Smooth muscle cell (in vitro differentiated cells): ENCODE results near the gene TFF1. TPM values are rescaled to one million over a fixed set of nuclear protein-coding genes. Genes with fewer than 3 reads are reported as not detected.

ENCODE experiments used
- DNase-seq: peaks from one replicate; lab custom pipeline; 2025; ENCODE audit not compliant: unreplicated experiment; lab: John Stamatoyannopoulos, UW
- H2AFZ ChIP-seq: fragments of 200-600 bp; sonication (generic); 2 replicates; pipeline ENCODE4 v1.6.0; 2016; ENCODE audit warnings: antibody characterized with exemption, low read depth, mild to moderate bottlenecking
- H3F3A ChIP-seq: fragments of 200-600 bp; sonication (generic); 2 replicates; pipeline ENCODE4 v1.6.0; 2017; ENCODE audit warnings: antibody characterized with exemption, low read depth
- H3K27ac ChIP-seq: fragments of 200-600 bp; sonication (generic); 2 replicates; pipeline ENCODE4 v1.5.1; 2016; ENCODE audit warnings: low read depth, mild to moderate bottlenecking
- H3K27me3 ChIP-seq: fragments of 200-600 bp; sonication (generic); 2 replicates; pipeline ENCODE4 v1.6.1; 2016; ENCODE audit warnings: low read depth, mild to moderate bottlenecking
- H3K36me3 ChIP-seq: fragments of 200-600 bp; sonication (generic); 2 replicates; pipeline ENCODE4 v1.5.1; 2016; ENCODE audit warnings: low read depth
- H3K4me1 ChIP-seq: fragments of 200-600 bp; sonication (generic); 2 replicates; pipeline ENCODE4 v1.5.1; 2016; ENCODE audit warnings: low read depth
- H3K4me2 ChIP-seq: fragments of 200-600 bp; sonication (generic); 2 replicates; pipeline ENCODE4 v1.6.0; 2016; ENCODE audit warnings: mild to moderate bottlenecking
- H3K4me3 ChIP-seq: fragments of 200-600 bp; sonication (generic); 2 replicates; pipeline ENCODE4 v1.5.1; 2016; ENCODE audit warnings: mild to moderate bottlenecking
- H3K79me2 ChIP-seq: fragments of 200-600 bp; sonication (generic); 2 replicates; pipeline ENCODE4 v1.6.0; 2016; ENCODE audit warnings: low read depth, mild to moderate bottlenecking
- H3K9ac ChIP-seq: fragments of 200-600 bp; sonication (generic); 2 replicates; pipeline ENCODE4 v1.6.0; 2016; ENCODE audit warnings: low read depth
- H3K9me3 ChIP-seq: fragments of 200-600 bp; sonication (generic); replicated peaks from 2 replicates; pipeline ENCODE4 v1.5.1; 2016; ENCODE audit warnings: low read depth
- H4K20me1 ChIP-seq: fragments of 200-600 bp; sonication (generic); 2 replicates; pipeline ENCODE4 v1.6.0; 2016; ENCODE audit warnings: low read depth
- CTCF ChIP-seq: fragments of 200-600 bp; sonication (generic); IDR thresholded peaks from 2 replicates; pipeline ENCODE4 v1.5.1; 2017; ENCODE audit warnings: borderline replicate concordance, mild to moderate bottlenecking, antibody characterized with exemption; ENCODE audit not compliant: insufficient read depth, poor library complexity, severe bottlenecking
- WGBS: methylation state at CpG from one replicate; pipeline ENCODE4 v1.1.7; 2016; ENCODE audit warnings: low lambda C conversion rate; 5-methylcytosine and 5-hydroxymethylcytosine counted together
- polyA plus RNA-seq: library from polyadenylated mRNA; unstranded; fragments of >200 nt; fragmentation: Nextera tagmentation; extraction: Ambion mirVana; gene quantifications from 2 replicates; pipeline ENCODE4 v1.2.1, GENCODE V29; 2016
- total RNA-seq: library from RNA; depleted of rRNA; stranded (reverse); fragments of >200 nt; gene quantifications from 2 replicates; pipeline ENCODE4 v1.2.3, GENCODE V29; 2014

Gene TFF1
- total and polyA plus RNA-seq, 2 experiments from 2014 or later: 7.9 to 8.6 TPM

GRCh38 chr21:42392731-42393442, 26.6 kb upstream of the TFF1 start:
- no peak for DNase-seq
- no peaks in the 10 kb centered on the region for H3K4me1 ChIP-seq
- H4K20me1 ChIP-seq: no peaks in the 10 kb centered on the region
- no peaks in the 10 kb centered on the region for H3K79me2 ChIP-seq
- no peak overlapping the region for H3K4me3 ChIP-seq
- no peak for TF ChIP-seq CTCF
- H3K9me3 ChIP-seq: no peaks in the 10 kb centered on the region
- no peak overlapping the region for H2AFZ ChIP-seq
- H3K27ac ChIP-seq: no peak overlapping the region
- no peak overlapping the region for H3K4me2 ChIP-seq
- no peak overlapping the region for H3K9ac ChIP-seq
- no peaks in the 10 kb centered on the region for H3K27me3 ChIP-seq
- no peaks in the 10 kb centered on the region for H3K36me3 ChIP-seq
- no peaks in the 10 kb centered on the region for H3F3A ChIP-seq
- 91% methylated on average over 17 of the region's 17 CpGs for WGBS

- Histone ChIP-seq H3F3A (no peaks in the 10 kb centered on the region), H2AFZ (no peak overlapping the region), H3K9ac (no peak overlapping the region), H3K4me1 (no peaks in the 10 kb centered on the region), H3K9me3 (no peaks in the 10 kb centered on the region), H3K4me2 (no peak overlapping the region), H3K4me3 (no peak overlapping the region), H3K79me2 (no peaks in the 10 kb centered on the region), H3K36me3 (no peaks in the 10 kb centered on the region), H4K20me1 (no peaks in the 10 kb centered on the region), H3K27me3 (no peaks in the 10 kb centered on the region), H3K27ac (no peak overlapping the region)
- no peak for DNase-seq
- 81% methylated on average over 5 of the region's 5 CpGs for WGBS
- no peak for TF ChIP-seq CTCF
These were observed 25.0 kb upstream of the TFF1 start for GRCh38 chr21:42391297-42391696.

- Histone ChIP-seq H3K9me3 (no peaks in the 10 kb centered on the region), H3K4me3 (no peak overlapping the region), H4K20me1 (no peaks in the 10 kb centered on the region), H3K4me1 (no peaks in the 10 kb centered on the region), H3F3A (no peaks in the 10 kb centered on the region), H3K79me2 (no peaks in the 10 kb centered on the region), H3K9ac (no peak overlapping the region), H3K27me3 (no peaks in the 10 kb centered on the region), H3K4me2 (no peak overlapping the region), H2AFZ (no peak overlapping the region), H3K36me3 (no peaks in the 10 kb centered on the region), H3K27ac (no peak overlapping the region)
- 84% methylated on average over 2 of the region's 2 CpGs for WGBS
- TF ChIP-seq CTCF: no peak
- no peak for DNase-seq
These were observed 24.4 kb upstream of the TFF1 start for GRCh38 chr21:42390696-42391095.

GRCh38 chr21:42390193-42390592, 23.9 kb upstream of the TFF1 start:
- Histone ChIP-seq H4K20me1 (no peaks in the 10 kb centered on the region), H2AFZ (no peak overlapping the region)

More at GRCh38 chr21:42390193-42390592, 23.9 kb upstream of the TFF1 start:
- Histone ChIP-seq H3K79me2 (no peaks in the 10 kb centered on the region), H3K27me3 (no peaks in the 10 kb centered on the region), H3K4me3 (no peak overlapping the region), H3K9ac (no peak overlapping the region), H3K4me1 (no peaks in the 10 kb centered on the region), H3K36me3 (no peaks in the 10 kb centered on the region), H3F3A (no peaks in the 10 kb centered on the region), H3K4me2 (no peak overlapping the region), H3K27ac (no peak overlapping the region), H3K9me3 (no peaks in the 10 kb centered on the region)
- DNase-seq: no peak
- 65% methylated on average over 5 of the region's 5 CpGs for WGBS
- no peak for TF ChIP-seq CTCF
